ENCODE results near the gene LTBP2.

The LTBP2 gene

GRCh38 chr14:74567219-74567618 is 44.8 kb downstream of the LTBP2 start:
- DNase-seq (no peak), ATAC-seq (replicated peaks) (no peak)
- Mint-ChIP-seq H3K9me3 (no peaks in the 10 kb centered on the region), H3K27ac (no peak overlapping the region), H3K4me1 (ENCODE audit: low read depth in 2 of 2) (peaks cover 6 to 13% of the 10 kb centered on the region in 2 donors), H3K4me3 (no peak overlapping the region), H3K36me3 (ENCODE audit: insufficient read depth) (no peaks in the 10 kb centered on the region), H3K27me3 (peaks cover 57 to 70% of the 10 kb centered on the region in 2 donors)

GRCh38 chr14:74566174-74567141 is 45.6 kb downstream of the LTBP2 start:
- no peak for ATAC-seq (replicated peaks)
- DNase-seq, result no peak
- Mint-ChIP-seq H3K36me3 (ENCODE audit: insufficient read depth) (no peaks in the 10 kb centered on the region), H3K9me3 (no peaks in the 10 kb centered on the region), H3K4me1 (ENCODE audit: low read depth in 2 of 2) (peaks cover 0 to 7% of the 10 kb centered on the region in 2 donors), H3K27ac (no peak overlapping the region), H3K4me3 (no peak overlapping the region), H3K27me3 (peaks cover 52 to 63% of the 10 kb centered on the region in 2 donors)

DNA sequence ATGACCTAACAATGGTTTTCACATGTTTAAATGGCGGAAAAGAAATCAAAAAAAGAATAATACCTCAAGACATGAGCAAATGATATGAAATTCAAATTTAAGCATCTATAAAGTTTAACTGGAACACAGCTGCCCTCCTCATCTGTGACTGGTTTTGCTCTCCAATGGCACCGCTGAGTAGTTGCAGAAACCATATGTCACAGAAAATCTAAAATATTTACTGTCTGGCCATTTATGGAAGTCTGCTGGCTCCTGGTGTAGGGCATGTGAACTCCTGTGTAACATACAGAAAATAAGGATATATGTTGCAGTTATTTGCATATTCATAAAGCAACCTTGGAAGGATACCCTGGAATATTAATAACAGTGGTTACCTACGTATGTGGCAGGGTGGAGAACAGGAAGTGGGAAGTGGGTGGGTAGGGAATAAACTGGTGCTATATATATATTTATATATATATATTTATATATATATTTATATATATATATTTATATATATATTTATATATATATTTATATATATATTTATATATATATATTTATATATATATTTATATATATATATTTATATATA is 48.4 kb downstream of the LTBP2 start:
- ATAC-seq (replicated peaks), result no peak
- Mint-ChIP-seq H3K36me3 (ENCODE audit: insufficient read depth) (no peaks in the 10 kb centered on the region), H3K27ac (no peak overlapping the region), H3K9me3 (no peaks in the 10 kb centered on the region), H3K4me1 (ENCODE audit: low read depth in 2 of 2) (no peaks in the 10 kb centered on the region), H3K4me3 (no peak overlapping the region), H3K27me3 (peaks cover 34 to 50% of the 10 kb centered on the region in 2 donors)
- no peak for DNase-seq

GRCh38 chr14:74563233-74563585 is 48.8 kb downstream of the LTBP2 start:
- ATAC-seq (replicated peaks), result no peak
- Mint-ChIP-seq H3K27ac (no peak overlapping the region), H3K27me3 (peaks cover 30 to 45% of the 10 kb centered on the region in 2 donors), H3K4me3 (no peak overlapping the region), H3K9me3 (no peaks in the 10 kb centered on the region), H3K4me1 (ENCODE audit: low read depth in 2 of 2) (no peaks in the 10 kb centered on the region), H3K36me3 (ENCODE audit: insufficient read depth) (no peaks in the 10 kb centered on the region)
- DNase-seq, result no peak

DNA sequence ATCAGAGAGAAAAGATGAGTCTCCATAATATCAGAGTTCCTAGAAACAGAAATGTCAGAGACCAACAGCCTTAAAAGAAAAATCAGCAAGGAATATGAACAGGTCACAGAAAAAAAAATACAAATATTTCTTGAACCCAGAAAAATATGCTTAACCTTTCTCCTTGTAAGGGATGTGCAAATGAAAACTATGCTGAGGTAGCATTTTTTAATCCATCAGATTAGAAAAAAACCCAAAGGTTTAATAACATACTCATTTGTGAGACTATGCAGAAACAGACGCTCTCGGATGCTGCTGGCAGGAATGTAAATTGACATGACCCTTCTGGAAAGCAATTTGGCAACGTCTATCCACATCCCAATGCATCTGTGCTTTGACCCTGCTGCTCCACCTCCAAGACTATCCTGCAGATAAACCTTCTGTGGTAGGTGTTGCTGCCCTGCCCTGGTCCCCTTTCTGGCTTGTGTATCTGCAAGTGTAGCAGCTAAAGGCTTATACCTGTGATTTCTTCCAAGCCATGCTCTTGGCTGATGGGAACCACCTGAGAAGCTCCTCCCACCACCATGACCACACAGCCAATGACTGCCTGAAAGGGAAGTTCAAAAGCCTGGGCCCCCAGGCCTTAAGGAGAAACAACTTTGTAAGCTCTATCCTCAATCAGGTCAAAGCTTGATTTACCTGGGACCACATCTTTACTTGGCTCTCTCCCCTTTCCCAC is 49.4 kb downstream of the LTBP2 start:
- no peaks in the 10 kb centered on the region for H3K9me3 Mint-ChIP-seq
- ATAC-seq (replicated peaks), result no peak
- H3K27me3 Mint-ChIP-seq, result peaks cover 24 to 40% of the 10 kb centered on the region in 2 donors
- no peaks in the 10 kb centered on the region for H3K4me1 Mint-ChIP-seq (ENCODE audit: low read depth in 2 of 2)
- H3K4me3 Mint-ChIP-seq, result no peak overlapping the region
- no peak overlapping the region for H3K27ac Mint-ChIP-seq
- H3K36me3 Mint-ChIP-seq (ENCODE audit: insufficient read depth), result no peaks in the 10 kb centered on the region
- DNase-seq, result no peak

DNA sequence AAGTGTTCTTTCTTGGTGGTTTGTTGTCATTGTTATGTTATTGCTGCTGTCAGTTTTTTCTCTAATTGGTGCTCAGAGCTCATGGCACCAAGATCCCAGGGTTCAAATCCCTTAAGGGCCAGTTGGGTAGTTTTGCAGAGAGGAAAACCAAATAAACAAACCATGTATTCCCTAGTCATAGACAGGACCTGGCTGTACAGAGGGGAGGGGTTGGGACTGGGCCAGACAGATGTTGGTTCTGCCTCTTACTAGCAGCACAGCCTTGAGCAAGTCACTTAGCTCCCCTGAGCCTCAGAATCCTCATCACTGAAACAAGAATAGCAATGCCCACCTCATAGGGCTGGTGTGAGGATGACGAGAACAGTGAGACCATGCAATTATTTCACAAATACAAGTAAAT is 53.4 kb downstream of the LTBP2 start:
- ATAC-seq (replicated peaks), result no peak
- Mint-ChIP-seq H3K27ac (no peak overlapping the region), H3K36me3 (ENCODE audit: insufficient read depth) (no peaks in the 10 kb centered on the region), H3K9me3 (no peaks in the 10 kb centered on the region), H3K4me1 (ENCODE audit: low read depth in 2 of 2) (no peaks in the 10 kb centered on the region), H3K4me3 (no peak overlapping the region), H3K27me3 (peaks cover 0 to 8% of the 10 kb centered on the region in 2 donors)
- no peak for DNase-seq

DNA sequence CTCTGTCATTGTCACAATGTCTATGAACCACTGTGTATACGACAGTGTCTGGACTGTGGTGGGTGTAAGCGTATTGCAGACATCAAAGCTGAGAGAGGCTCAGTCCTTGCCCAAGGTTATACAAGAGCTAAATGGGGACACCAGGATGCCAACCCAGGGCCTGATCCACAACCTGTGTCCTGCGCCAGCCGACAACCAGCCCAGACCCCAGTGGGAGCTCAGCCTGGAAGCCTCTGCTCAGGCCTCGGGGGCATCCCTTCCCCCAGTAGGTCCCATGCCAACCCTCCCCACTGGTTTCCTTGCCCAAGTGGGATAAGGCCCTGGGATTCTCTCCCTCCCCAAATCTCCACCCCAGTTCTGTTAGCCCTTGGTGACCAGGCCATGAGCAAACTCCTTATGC is 54.3 kb downstream of the LTBP2 start:
- Mint-ChIP-seq H3K4me1 (ENCODE audit: low read depth in 2 of 2) (no peaks in the 10 kb centered on the region), H3K27me3 (peaks cover 0 to 8% of the 10 kb centered on the region in 2 donors), H3K27ac (no peak overlapping the region), H3K9me3 (no peaks in the 10 kb centered on the region), H3K4me3 (no peak overlapping the region), H3K36me3 (ENCODE audit: insufficient read depth) (no peaks in the 10 kb centered on the region)
- DNase-seq (no peak), ATAC-seq (replicated peaks) (no peak)

- DNase-seq (no peak), ATAC-seq (replicated peaks) (no peak)
- Mint-ChIP-seq H3K36me3 (ENCODE audit: insufficient read depth) (no peaks in the 10 kb centered on the region), H3K27me3 (peaks cover 0 to 16% of the 10 kb centered on the region in 2 donors), H3K27ac (no peak overlapping the region), H3K9me3 (no peaks in the 10 kb centered on the region), H3K4me1 (ENCODE audit: low read depth in 2 of 2) (no peaks in the 10 kb centered on the region), H3K4me3 (no peak overlapping the region)
These were observed 56.5 kb downstream of the LTBP2 start for GRCh38 chr14:74555476-74556050.

DNA sequence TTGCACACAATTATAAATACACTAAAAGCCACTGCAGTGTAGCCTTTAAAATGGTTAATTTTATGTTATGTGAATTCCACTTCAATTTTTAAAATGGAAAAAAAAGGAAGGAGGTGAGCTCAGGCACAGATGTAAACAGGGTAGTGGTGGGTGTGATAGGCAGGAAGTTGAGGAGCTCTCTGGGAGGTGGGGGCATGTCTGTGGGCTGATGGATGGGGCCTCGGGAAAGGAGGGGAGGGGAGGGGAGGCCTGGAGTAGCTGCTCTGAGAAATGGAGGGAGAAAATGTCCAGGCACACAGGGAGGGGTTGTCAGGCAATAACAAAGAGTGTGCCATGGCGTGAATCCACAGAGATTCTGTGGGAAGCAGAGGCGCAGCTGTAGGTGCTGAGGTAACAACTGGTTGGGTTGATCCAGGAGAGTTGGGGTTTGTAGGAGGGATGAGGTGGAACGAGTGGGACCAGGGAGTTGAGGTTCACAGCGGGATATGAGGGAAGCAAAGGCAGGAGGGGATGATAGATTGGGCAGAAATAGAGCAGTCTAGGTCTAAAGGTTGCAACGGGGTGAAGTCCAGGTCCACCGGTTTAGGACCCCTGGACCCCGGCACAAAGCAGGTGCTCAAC is 57.2 kb downstream of the LTBP2 start:
- Mint-ChIP-seq H3K4me1 (ENCODE audit: low read depth in 2 of 2) (no peaks in the 10 kb centered on the region), H3K27ac (no peak overlapping the region), H3K9me3 (no peaks in the 10 kb centered on the region), H3K36me3 (ENCODE audit: insufficient read depth) (no peaks in the 10 kb centered on the region), H3K27me3 (peaks cover 0 to 10% of the 10 kb centered on the region in 2 donors), H3K4me3 (no peak overlapping the region)
- no peak for DNase-seq
- no peak for ATAC-seq (replicated peaks)

DNA sequence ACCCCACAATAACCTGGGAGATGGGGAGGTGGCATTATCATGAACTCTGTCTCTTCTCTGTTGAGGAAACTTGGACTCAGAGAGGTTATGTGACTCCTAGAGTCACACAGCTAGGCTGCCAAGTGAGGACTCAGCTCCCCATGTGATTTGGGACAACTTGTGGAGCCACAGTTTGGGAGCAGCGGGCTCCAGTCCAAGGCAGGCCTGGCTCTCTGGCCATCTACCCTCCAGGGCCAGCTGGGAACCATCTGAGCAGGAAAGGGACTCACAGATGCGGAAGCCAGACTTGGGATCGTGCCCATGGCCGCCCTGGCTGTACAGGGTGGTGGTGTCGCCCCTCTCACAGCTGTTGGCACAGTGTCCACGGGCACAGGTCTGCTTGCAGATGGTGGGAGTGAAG is 59.4 kb downstream of the LTBP2 start:
- H3K27ac Mint-ChIP-seq, result no peak overlapping the region
- DNase-seq, result no peak
- H3K4me1 Mint-ChIP-seq (ENCODE audit: low read depth in 2 of 2), result no peaks in the 10 kb centered on the region
- H3K36me3 Mint-ChIP-seq (ENCODE audit: insufficient read depth), result no peaks in the 10 kb centered on the region
- H3K27me3 Mint-ChIP-seq, result peaks cover 0 to 8% of the 10 kb centered on the region in 2 donors
- no peak for ATAC-seq (replicated peaks)
- H3K4me3 Mint-ChIP-seq, result no peak overlapping the region
- no peaks in the 10 kb centered on the region for H3K9me3 Mint-ChIP-seq

DNA sequence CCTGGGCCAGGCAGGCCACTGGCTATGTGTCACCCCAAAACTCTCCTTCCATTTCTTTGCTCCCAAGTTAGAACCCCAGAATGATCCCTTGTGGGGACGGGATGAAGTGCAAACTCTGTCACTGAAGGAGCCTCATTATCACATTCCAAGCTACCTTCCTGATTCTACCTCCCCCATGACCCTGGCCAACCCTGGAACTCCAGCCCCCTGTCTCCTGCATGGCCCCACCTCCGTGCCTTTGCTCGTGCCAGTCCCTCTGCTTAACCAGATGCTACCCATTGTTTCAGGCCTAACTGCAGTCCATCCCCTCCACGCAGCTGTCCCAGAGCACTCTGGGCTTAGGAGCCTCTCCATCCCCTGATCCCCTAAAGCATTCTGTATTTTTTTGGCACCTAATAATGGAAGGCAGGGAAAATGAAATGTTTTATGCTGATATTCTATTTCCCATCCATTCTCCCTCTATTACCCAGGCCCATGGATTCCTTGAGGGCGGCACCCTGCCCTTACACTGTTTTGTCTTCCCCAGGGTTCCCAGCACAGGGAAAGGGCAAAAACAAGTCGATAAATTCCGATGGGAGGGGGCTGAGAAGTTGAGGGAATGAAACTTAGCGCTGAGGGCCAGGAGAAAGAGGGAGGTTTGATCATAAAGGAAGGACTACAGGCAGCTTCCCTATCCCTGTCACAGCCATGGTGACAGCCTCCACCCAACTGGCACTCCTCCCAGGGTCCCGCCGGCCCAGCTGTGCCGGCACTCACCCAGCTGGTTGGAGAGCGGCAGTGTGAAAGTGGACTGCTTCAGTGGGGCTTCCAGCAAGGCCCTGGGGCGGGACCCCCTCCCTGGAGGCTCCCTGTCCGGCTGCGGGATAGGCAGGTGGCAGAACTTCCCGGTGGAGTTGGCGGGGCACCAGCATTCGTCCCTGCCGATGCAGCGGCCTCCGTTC is 60.3 kb downstream of the LTBP2 start:
- ATAC-seq (replicated peaks), result no peak
- H3K36me3 Mint-ChIP-seq (ENCODE audit: insufficient read depth), result no peaks in the 10 kb centered on the region
- DNase-seq, result no peak

DNA sequence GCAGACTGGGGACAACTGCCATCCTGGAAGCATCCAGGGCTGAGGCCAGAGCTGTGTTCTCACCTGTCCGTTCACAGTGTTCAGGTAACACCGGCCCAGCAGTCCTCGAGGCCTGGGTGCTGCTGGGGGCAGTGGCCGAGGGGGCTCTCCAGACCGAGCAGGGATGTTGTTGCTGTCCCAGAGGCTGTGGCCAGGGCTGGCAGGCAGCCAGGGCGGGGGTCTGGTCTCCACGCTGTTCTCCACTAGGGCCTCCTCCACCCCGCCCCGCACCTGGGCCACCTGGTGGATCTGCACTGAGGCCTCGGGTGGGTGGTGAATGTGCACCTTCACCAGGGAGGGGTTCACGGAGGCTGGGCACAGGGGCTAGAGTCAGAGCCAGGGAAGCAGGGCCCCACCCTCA is 61.0 kb downstream of the LTBP2 start:
- Mint-ChIP-seq H3K9me3 (no peaks in the 10 kb centered on the region), H3K4me3 (no peak overlapping the region), H3K4me1 (ENCODE audit: low read depth in 2 of 2) (no peaks in the 10 kb centered on the region), H3K27ac (no peak overlapping the region), H3K27me3 (peaks cover 0 to 8% of the 10 kb centered on the region in 2 donors), H3K36me3 (ENCODE audit: insufficient read depth) (no peaks in the 10 kb centered on the region)
- DNase-seq (no peak), ATAC-seq (replicated peaks) (no peak)

More for the DNA sequence above, 60.3 kb downstream of the LTBP2 start:
- Mint-ChIP-seq H3K27ac (no peak overlapping the region), H3K4me1 (ENCODE audit: low read depth in 2 of 2) (no peaks in the 10 kb centered on the region), H3K9me3 (no peaks in the 10 kb centered on the region), H3K4me3 (no peak overlapping the region), H3K27me3 (peaks cover 0 to 8% of the 10 kb centered on the region in 2 donors)
